Activated CD8-positive, alpha-beta memory T cell treated with anti-CD3 and anti-CD28 coated beads for 1 hour (primary cell): Measurements from ENCODE around the gene NAGK.
"Not testable (repeated sequence)": the region's sequence is repeated elsewhere in the genome, so short reads cannot be mapped to it uniquely, and the experiment has no call there.

Experiments
- DNase-seq, 2 donors: peaks; one replicate each; pipeline ENCODE4 v3.0.0-alpha.2; 2020; ENCODE audit warnings: low read depth in 1 of 2; ENCODE audit errors: extremely low read depth in 1 of 2

The NAGK gene

DNA sequence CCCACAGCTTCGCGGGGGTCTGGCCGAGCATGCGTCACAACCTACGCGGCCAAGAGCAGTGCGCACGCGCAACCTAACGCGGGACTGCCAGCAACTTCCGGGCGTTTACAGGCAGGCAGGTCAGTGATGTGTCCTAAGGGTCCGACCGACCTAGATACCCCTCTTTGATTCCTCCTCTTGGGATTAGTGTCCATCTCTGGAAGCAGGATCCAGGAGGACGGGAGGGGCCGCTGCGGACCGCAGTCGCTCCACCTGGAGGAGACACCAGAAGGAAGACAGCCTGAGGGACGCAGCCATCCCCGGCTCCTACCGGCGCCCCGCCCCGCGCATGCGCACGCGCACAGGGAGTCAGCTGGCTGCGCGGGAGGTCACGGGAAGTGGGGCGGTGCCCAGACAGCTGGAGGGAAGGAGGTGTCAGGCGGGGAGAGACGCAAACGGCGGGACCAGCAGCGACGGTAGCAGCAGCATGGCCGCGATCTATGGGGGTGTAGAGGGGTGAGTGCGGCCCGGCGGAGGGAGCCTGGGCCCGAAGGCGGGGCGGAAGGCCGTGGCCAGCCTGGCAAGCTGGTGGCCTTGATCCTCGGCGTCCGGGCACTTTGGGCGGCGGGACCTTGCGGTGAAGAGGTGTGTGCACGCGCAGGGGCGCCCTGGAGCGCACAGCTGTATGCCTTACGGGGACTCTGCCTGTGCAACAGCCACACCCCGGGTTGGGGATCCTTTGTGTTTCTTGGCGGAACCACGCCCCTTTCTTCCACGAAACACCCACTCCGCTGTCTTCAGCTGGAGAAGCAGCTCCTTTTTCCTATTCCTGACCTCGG lies at the start of gene NAGK:
Gene NAGK (plus strand): TSS at position 431 of the 818 bp plus-strand sequence. CDS start 36 bp downstream, at position 467.
- peak; percentile 95 to 96 for DNase-seq

DNA sequence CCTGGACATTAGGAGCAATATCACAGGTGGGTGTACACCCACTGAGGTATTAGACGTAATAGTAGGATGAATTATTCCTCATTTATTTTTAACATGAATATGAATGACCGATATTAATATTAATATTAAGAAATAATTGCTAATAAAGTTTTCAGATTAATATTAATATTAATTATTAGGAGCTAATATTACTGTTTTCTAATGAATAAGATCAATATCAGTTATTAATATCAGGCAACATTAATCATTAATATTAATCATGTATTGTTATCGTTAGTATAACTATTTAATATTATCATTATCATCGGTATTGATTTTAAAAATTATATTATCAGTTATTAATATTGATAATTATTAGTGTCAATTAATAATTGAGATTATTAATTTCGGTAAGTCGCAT lies 48.5 kb upstream of the NAGK start:
- DNase-seq: not testable (repeated sequence)

DNA sequence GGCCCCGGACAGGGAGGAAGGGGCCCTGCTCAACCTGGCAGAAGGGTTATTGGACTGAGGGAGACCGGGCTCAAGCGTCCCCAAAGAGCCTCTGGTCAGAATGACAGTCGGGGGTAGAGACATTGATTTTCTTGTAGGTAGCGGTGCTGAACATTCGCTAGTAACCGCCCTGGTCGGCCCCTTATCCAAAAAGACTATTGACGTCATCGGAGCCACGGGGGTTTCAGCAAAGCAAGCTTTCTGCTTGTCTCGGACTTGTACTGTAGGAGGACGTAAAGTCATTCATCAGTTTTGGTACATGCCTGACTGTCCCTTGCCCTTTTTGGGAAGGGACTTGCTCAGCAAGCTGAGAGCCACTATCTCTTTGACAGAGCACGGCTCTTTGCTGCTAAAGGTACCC lies 47.1 kb upstream of the NAGK start:
- DNase-seq: not testable (repeated sequence)

DNA sequence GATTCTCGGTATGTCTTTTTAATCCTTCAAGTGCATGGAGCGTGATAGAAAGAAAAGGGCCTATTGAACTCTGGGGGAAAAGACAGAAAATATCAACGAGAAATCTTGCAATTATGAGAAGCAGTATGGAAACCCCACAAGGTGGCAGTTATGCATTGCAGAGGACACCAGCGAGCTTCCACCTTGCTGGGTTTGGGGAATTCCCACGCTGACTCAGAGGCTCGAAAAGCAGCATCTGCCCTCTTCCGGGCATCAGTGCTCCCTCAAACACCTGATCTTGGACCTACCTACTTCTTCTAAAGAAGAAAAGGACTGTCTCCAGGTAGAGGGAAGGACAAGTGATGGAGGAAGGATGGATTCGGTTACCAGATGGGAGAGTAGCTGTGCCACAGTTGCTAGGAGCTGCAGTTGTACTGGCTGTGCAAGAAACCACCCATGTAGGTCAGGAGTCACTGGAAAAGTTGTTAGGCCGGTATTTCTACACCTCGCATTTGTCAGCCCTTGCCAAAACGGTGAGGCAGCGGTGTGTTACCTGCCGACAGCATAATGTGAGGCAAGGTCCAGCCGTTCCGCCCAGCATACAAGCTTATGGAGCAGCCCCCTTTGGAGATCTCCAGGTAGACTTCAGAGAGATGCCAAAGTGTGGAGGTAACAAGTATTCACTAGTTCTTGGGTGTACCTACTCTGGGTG lies 44.8 kb upstream of the NAGK start:
- DNase-seq: peak; percentile 5 to 44

DNA sequence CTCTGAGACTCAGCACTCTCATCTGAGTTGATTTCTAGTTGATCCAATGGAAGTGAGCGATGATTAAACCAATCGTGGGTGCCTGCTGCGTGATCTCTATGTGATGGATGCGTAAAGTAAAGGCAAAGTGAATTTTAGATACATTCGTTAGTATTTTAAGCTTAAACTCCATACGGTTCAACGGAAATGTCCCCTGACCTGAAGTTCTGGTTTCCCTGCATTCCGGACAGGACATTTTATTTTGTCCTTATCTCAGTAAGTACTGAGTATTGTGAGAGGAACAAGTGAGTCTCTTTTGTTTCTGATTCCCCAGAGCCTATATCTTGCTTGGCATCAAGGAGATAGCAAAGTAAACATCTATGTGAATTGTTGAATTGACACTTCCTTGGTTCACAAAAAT lies 32.2 kb upstream of the NAGK start:
- not testable (repeated sequence) for DNase-seq

DNA sequence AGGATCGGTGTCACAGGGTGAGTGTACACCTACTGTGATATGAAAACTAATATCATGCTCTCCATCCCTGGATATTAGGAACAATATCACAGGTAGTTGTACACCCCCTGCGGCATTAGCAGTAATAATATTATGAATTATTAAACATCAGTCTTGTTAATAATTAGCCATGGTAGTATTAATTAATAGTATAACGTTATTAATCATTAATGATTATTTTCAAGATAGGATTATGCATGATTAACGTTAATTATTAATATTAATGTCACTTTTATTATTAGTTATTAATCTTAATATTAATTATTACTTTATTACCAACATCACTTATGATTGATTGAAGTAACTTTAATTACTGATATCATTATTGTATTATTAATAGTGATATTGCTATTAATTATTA lies 26.2 kb upstream of the NAGK start:
- DNase-seq: no peak

DNA sequence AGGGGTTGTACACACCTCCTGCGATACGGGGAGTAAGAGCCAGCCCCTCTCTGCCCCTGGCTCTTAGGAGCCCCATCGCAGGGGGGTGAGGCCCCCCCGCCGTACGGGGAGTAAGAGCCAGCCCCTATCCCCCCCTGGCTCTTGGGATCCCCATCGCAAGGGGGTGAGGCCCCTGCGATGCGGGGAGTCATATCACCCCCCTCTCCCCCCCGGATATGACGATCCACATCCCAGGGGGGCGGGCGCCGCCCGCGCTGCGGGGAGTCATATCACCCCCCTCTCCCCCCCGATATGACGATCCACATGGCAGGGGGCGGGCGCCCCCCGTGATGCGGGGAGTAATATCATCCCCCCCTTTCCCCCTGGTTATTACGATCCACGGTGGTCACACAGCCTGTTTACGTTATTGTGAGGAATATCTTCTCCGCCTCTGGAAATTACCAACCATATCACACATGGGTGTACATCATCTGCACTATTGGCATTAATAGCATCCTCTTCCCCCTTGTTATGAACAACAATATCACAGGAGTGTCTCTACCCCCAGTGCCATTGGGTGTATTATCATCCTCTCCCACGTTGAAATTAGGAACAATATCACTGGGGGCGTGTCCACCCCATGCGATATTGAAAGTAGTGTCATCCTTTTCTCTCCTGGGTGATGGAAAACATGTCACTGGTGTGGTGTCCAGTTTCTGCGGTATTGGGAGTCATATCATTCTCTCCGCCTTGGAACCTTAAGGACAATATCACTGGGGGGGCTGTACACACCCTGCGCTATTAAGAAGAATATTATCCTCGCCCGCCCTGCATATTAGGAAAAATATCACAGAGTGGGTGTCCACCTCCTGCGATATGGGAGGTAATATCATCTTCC lies 24.7 kb upstream of the NAGK start:
- no peak for DNase-seq

DNA sequence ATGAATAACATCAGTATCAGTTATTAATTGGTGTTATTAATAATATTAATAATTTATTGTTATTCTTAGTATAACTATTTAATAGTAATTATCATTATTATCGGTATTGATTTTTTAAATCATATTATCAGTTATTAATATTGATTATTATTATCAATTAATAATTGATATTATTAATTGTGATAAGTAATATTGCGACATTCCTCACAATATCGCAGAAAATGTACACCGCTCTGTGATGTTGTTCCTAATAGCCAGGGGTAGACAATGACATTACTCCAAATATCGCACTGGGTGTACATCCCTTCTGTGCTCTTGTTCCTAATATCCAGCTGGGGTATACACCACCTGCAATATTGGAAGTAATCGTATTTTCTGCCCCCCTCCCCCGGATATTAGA lies 23.3 kb upstream of the NAGK start:
- no peak for DNase-seq

DNA sequence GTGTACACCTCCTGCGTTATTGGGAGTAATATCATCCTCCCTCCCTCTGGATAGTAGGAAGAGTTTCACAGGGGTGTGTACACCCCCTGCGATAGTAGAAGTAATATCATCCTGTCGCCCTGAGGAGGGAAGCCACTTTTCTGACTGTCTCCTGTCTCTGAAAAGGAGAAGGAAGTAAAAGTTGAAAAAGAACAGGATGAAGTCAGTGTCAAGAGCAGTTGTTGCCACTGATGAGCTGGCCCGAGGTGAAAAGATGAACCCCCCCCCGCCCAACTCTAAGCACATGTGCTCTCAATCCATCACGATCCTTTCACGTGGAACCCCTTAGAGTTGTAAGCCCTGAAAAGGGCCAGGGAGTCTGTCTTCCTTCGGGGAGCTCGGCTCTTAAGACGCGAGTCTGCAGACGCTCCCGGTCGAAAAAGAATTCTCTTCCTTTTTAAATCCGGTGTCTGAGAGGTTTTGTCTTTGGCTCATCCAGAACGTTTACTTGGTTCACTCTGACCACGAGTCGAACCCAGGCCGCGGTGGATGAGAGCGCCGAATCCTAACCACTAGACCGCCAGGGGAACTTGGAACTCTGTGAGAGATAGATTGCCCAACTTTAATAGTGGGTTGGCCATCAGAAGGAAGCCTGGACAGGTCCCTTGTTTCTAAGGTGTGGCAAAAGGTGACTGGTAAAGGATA lies 22.4 kb upstream of the NAGK start:
- no peak for DNase-seq

DNA sequence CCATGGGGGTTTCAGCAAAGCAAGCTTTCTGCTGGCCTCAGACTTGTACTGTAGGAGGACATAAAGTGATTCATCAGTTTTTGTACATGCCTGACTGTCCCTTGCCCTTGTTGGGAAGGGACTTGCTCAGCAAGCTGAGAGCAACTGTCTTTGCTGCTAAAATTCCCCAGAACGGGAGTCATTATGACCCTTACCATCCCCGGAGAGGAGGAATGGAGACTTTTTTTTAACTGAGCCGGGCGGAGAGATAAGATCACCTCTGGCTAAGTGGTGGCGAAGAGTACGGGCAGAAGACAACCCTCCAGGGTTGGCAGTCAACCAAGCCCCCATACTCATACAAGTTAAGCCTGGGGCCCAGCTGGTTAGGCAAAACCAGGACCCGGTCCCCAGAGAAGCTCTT lies 20.4 kb upstream of the NAGK start:
- DNase-seq: no peak

DNA sequence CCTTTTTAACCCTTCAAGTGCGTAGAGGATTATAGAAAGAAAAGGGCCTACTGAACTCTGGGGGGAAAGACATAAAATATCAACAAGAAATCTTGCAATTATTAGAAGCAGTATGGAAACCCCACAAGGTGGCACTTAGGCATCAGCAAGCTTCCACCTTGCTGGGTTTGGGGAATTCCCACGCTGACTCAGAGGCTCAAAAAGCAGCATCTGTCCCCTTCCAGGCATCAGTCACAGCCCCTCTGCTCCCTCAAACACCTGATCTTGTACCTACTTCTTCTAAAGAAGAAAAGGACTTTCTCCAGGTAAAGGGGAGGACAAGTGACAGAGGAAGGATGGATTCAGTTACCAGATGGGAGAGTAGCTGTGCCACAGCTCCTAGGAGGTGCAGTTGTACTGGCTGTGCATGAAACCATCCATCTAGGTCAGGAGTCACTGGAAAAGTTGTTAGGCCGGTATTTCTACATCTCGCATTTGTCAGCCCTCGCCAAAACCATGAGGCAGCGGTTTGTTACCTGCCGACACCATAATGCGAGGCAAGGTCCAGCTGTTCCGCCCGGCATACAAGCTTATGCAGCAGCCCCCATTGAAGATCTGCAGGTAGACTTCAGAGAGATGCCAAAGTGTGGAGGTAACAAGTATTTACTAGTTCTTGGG lies 18.6 kb upstream of the NAGK start:
- not testable (repeated sequence) for DNase-seq

DNA sequence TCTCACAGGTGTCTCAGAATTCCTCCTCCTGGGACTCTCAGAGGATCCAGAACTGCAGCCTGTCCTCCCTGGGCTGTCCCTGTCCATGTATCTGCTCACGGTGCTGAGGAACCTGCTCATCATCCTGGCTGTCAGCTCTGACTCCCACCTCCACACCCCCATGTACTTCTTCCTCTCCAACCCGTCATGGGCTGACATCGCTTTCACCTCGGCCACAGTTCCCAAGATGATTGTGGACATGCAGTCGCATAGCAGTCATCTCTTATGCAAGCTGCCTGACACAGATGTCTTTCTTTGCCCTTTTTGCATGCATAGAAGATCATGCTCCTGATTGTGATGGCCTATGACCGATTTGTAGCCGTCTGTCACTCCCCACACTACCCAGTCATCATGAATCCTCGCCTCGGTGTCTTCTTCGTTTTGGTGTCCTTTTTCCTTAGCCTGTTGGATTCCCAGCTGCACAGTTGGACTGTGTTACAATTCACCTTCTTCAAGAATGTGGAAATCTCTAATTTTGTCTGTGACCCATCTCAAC lies 13.2 kb upstream of the NAGK start:
- not testable (repeated sequence) for DNase-seq

DNA sequence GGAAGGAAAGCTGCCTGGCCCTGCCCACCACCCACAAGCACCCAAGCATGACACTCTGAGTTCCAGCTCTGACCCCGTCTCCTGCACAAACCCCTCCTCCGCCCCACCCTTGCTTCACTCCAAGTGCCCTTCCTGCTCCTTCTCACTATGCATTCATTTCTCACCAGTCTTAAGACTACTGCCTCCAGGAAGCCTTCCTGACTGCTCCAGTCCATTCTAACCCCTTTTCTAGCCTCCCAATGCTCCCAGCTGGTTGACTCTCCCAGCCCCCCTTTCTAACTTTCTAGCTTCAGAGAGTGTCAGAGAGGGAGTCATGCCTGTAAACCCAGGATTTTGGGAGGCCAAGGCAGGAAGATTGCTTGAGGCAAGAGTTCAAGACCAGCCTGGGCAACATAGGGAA lies 8.2 kb upstream of the NAGK start:
- no peak for DNase-seq

DNA sequence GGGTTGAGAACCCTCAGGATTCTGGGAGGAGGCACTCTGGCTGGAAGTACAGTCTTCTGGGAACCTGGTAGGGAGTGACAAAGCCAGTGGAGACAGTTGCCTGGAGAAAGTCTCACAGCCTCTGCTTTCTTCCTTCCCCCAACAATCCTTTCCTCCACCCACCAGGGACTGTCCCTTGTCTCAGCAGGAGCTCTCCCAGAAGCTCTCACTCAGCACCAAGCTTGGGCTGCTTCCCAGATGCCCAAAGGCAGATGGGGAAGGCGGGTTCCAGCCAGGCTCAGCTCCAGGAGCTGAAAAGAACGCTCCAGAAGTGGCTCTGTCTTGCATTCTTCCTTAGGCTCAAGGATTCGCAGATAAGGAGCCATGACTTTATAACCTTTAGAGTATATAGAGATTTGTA lies 7.6 kb upstream of the NAGK start:
- no peak for DNase-seq

DNA sequence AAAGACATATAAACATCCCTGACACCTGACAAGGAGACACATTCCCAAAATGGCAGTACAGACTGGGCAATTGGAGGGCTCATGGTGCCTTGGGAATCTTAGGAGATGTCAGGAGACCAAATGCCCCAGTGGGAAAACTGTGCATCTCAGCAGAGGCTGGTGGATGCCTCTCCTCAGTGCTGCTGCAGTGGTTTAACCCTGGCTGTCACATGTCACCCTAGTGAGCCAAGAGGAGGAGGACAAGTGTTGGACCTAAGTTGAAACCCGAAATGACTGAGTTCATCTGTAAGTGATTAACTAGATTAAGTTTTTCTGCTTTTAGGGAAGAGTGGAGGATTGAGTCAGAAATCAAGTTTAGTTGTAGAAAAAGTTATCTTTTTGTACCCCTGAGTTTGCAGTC lies 5.2 kb upstream of the NAGK start:
- DNase-seq: no peak

DNA sequence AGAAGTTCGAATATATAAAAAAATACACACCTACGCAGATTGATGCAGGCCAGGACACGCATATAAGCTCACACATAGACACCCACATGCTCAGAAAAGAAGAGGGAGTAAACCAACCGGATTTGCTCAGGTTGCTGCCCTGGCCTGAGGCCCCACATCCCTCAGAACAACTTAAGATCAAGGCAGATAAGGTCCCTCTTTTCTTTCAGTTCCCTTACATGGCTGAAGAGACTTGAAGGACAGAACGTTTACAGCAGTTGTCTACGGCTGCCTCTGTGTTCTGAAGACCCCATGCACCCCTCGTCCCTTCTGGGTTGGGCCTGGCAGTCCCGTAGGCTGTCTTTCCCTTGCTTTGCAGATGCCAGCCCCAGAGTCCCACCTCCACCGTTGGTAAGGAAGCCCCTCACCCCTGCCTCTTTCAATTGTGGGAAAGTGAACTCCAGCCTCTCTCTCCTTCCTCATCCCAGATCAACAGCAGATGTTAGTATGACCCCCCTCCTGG lies 4.3 kb upstream of the NAGK start:
- no peak for DNase-seq

DNA sequence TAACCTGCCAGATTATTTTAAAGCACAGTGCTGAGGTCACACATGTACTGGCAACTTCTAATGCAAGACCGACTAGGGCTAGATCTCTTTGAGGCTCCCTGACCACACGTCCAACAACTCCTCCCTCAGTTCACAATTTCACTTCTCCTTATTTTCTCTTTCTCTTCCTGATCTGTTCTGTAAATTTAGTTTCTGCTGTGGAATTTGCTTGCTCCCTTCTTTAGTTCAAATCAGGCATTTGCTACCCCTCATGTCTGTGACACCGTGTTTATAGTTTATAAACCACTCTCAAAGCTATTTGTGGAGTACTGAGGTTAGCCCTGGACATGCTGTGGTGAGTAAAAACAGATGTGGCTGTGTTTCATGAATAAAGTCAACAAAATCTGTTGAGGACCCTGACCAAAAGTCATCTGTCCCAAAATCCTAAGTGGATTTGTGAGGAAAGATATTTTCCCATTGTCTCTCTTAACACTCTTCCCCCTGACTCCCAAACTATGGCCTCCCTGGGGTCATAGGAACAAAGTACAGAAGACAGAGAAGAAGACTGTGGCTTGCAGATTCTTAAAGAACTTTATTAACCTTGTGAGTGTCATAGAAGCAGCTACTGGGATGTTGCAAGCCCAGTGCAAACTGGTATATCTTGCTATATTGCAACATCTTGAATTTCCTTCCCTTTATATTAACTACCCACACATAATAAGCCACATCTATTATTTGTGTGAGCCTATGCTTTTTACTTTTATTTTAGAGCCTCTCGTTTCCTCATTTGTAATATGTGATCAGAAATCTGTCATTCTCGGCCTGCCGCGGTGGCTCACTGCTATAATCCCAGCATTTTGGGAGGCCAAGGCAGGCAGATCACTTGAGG lies 3.5 kb upstream of the NAGK start:
- DNase-seq: no peak

DNA sequence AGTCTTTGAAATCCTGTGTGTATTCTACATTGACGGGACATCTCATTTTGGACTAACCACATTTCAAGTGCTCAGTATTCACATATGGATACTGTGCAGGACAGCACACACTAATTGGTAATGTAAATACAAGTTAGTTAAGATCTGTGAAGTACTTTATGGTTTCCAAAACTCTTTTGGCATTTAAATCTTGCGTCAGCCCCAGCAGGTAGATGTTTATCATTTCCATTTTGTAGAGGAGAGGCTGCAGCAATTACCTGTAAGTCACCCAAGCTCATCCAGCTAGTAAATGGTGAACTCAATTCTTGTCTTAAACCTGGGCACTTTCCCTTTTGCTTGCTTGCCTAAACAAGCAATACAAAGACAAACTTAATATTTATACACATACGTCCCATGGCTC lies 1.6 kb upstream of the NAGK start:
- no peak for DNase-seq
